Fibroblast of skin of scalp (primary cell): ENCODE data around the gene KRT35. TPM values are rescaled to one million over a fixed set of nuclear protein-coding genes. Genes with fewer than 3 reads are reported as not detected.

Experiments used
- DNase-seq: peaks from one replicate; pipeline ENCODE4 v3.0.0-alpha.2; 2013
- polyA plus RNA-seq, 2 experiments: library from polyadenylated mRNA; unstranded; fragments of 120-200 nt; gene quantifications; one replicate each; pipeline ENCODE4 v1.2.1, GENCODE V29; 2013; ENCODE audit not compliant: insufficient read length in 2 of 2

The KRT35 gene
- not detected for polyA plus RNA-seq (2013, experiment 1 of 2; ENCODE audit: insufficient read length)
- not detected for polyA plus RNA-seq (2013, experiment 2 of 2; ENCODE audit: insufficient read length)

DNA sequence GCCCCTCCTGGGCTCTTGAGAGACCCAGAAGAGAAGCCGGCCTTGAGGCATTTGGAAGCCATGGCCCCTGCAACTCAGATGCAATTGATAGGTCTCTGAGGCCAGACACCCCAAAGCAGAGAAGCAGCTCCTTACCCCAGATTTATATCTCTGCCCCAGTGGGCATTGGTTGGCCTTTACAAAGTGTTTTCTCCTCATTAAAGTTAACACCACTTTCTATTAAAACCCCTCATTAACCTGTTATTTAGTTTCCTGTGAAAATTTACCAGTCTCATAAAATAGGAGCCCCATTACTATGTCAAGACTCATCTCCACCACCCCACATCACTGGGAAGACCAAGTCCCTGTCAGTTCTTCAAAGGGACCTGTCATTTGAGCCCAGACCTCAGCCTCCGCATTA, at the start of gene KRT35:
Gene KRT35 (minus strand): TSS at position 116 of the 400 bp plus-strand sequence. CDS start 54 bp downstream, at position 62.
- no peak for DNase-seq

DNA sequence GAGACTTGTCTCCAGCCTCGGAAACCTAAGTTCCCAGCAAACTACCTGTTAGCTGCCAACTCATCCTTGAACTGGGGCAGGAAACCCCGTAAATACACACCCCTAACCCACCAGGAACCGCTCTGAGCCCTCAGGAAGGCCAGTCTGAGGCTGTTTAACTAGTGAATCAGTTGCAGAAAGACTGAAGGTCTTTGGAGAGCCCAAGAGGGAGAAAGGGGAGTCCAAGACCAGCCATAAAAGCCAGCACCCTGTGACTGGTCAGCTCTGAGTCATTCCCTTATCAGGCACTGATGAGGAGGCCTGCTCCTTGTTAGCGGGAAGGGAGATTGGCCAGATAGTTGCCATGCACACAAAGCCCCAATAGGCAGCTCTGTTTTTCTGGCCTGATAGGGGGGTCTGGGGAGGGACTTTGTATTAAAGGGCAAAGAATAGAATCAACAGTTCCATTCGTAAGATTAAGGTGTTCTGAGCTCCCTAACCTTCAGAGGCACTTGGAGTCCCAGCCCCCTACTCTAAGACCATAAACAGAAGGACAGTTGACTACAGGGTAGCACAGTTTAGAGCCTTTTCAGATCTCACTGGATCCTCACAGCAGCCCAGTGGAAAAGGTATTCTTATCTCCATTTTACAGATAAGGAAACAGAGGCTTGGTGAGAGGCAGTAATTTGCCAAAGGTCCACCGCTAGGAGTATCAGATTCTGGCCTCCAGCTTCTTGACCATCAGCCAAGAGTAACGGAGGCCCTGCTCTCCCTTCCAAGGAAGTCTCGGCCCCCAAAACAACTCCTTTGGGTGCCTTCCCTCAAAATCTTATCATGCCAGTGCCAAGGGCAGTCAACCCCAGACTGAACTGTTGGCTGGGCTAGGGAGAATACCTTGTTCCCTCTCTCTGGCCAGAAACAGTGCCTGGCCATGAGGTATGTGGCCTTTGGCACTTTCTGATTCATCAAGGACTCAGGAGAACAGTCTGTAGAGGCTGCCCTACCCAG, 49.4 kb upstream of the KRT35 start:
- peak; percentile 62 for DNase-seq

DNA sequence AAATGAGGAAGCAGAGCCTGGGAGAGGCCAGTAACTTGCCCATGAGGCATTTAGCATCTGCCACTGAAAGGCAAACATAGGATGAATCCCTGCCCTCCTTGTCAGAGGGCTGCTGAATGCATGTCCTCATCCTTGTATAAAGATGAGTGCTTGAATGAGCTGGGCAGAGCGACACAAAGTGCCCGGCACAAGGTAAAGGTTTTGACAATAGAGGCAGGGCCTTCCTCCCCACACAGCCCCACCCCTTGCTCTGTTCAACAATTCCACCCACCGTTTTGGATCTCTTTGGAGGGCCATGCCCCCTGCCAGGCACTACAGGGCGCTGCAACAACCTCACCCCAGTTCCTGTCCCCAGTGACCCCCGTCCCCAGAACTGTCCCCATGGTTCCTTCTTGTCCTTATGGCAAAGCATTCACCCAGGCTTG, 48.6 kb upstream of the KRT35 start:
- no peak for DNase-seq

DNA sequence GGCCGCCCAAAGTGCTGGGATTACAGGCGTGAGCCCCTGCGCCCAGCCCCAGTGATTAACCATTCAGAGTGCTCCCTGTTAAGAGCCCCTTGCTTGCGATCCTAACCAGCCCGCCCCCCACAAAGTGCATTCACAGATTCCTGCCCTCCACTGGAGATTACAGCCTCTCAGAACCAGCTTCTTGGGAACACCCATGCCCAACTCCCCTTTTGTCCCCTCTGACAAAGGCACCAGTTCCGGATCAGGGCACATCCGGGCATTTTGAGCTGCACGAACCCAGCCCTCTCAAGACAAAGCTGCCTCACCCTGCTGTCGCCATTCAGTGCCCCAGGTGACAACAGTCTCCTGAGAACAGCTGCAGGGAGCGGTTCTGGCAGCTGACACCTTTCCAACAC, 48.0 kb upstream of the KRT35 start:
- DNase-seq, result no peak

- DNase-seq, result no peak
Measured at GRCh38 chr17:41527063-41528023, 46.4 kb upstream of the KRT35 start.

DNA sequence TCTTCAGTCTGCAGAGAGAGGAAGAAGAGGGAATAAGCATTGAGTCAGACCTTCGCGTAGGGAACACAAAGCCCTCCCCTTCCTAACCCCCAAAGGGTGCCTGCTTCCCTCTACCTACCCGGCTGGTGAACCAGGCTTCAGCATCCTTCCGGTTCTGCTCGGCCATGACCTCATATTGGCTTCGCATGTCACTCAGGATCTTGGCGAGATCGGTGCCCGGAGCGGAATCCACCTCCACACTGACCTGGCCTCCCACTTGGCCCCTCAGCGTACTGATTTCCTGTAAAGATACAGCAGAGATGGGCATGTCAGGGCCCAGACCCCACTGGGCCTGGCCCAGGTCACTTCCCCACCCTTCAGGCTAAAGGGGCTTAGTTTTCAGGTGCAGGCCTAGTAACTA, 43.3 kb upstream of the KRT35 start:
- no peak for DNase-seq

- no peak for DNase-seq
Measured at GRCh38 chr17:41523787-41524186, 42.8 kb upstream of the KRT35 start.

- DNase-seq, result no peak
Measured at GRCh38 chr17:41523225-41523593, 42.3 kb upstream of the KRT35 start.

GRCh38 chr17:41522301-41523224, 41.6 kb upstream of the KRT35 start:
- DNase-seq, result no peak

DNA sequence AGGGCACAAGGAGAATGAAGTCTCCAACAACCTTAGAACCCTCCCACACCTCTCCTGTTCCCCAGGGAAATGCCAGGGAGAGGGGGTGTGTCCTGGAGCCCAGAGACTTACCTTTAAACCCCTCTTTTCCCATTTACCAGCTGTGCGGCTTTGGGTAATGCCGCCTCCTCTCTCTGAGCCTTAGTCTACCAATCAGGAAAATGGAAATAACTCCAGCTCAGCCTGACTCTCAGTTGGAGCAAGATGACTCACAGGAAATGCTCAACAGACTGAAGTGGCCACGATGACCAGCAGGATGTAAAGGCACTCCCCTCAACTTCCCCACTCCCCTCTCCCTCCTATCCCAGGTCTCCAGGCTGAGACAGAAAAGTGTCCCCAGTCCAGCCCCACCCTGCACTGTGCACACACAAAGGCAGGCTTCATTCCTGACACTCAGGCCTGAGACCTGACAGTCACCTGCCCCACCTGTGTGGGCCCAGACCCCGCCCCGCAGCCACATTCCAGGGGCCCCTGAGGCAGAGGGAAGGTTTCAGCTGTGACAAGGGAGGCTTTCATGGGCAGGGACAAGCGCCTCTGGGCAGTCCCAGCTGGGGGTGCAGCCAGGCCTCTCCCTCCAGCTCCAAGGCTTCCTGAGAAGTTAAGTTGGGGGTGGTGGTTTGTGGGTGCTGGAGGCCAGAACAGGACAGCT, 40.8 kb upstream of the KRT35 start:
- peak; percentile 74 for DNase-seq

GRCh38 chr17:41520821-41521521, 40.0 kb upstream of the KRT35 start:
- DNase-seq, result no peak

GRCh38 chr17:41519501-41520224, 38.7 kb upstream of the KRT35 start:
- DNase-seq, result no peak

GRCh38 chr17:41518789-41519449, 38.0 kb upstream of the KRT35 start, which contains the start of gene KRT15:
TSS of gene KRT15 (minus strand) at chr17:41518890. CDS start at chr17:41518827, 63 bp downstream.
- no peak for DNase-seq

GRCh38 chr17:41518031-41518430, 37.1 kb upstream of the KRT35 start:
- DNase-seq, result no peak

DNA sequence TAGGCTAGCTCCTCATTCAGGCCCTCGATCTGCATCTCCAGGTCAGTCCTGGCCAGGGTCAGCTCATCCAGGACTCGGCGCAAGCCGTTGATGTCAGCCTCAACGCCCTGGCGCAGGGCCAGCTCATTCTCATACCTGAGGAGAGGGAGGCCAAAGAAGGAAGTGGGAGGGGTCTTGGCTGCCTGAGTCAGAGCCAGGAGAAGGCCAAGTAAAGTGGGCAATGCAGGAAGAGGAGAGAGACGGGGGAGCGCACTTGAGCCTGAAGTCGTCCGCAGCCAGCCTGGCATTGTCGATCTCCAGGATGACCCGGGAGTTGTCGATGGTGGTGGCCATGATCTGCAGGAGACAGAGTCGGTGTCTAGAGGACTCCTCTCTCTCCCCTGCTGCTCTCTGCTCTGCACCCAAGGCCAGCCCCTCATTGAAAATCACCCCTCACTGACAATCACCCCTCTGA, 35.9 kb upstream of the KRT35 start:
- no peak for DNase-seq

DNA sequence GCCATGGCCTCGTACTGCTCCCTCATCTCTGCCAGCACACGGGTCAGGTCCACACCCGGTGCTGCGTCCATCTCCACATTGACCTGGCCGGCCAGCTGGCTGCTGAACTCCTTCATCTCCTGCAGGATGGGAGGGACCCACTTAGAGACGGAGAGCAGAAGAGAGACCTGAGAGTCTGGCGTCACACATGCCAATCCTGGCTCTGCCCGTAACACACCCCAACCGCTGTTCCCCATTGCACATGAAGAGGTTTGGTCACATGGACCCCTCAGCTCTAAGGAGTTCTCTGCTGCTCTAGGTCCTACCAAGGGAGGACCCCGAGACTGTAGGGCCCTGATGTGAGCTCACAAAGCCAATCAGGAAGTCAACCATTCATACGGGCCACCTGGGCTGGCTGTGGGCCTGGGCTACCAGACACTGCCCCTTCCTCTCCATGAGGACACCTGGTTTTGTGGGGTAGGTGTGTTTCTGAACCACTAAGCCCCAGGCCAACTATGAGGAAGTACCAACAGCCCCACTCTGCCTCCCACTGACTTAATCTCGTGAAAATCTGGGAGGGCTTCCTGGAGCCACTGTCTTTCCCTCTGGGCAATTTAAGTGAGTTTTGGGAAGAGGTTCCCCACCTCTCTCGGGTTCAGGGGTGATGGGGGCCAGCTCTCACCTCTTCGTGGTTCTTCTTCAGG, 35.3 kb upstream of the KRT35 start:
- no peak for DNase-seq

DNA sequence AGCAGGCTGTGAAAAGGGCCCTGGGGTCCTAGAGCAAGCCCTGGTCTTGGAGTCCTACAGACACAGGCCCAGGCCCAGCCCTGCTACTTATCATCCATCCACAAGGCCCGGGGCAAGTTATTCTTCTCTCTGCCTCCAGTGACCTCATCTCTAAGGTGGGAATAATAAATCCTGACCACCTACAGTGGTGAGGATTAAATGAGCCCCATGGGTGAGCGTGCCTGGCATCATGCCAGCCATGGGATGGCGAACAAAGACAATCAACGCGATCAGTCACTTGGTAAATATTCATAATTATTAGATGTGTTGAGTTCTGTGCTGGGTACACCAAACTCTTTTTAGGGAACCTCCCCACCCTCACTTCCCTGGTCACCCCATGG, 32.2 kb upstream of the KRT35 start:
- no peak for DNase-seq

GRCh38 chr17:41512546-41513167, 31.7 kb upstream of the KRT35 start:
- no peak for DNase-seq
